ENCODE data around the gene PFDN6. TPM values are rescaled to one million over a fixed set of nuclear protein-coding genes. Genes with fewer than 3 reads are reported as not detected.
A peak's percentile ranks its signal among the peaks of the same experiment; 100 is the strongest.

Gene PFDN6
- total RNA-seq, 1 donor from 2014 or later, result 38.6 TPM

DNA sequence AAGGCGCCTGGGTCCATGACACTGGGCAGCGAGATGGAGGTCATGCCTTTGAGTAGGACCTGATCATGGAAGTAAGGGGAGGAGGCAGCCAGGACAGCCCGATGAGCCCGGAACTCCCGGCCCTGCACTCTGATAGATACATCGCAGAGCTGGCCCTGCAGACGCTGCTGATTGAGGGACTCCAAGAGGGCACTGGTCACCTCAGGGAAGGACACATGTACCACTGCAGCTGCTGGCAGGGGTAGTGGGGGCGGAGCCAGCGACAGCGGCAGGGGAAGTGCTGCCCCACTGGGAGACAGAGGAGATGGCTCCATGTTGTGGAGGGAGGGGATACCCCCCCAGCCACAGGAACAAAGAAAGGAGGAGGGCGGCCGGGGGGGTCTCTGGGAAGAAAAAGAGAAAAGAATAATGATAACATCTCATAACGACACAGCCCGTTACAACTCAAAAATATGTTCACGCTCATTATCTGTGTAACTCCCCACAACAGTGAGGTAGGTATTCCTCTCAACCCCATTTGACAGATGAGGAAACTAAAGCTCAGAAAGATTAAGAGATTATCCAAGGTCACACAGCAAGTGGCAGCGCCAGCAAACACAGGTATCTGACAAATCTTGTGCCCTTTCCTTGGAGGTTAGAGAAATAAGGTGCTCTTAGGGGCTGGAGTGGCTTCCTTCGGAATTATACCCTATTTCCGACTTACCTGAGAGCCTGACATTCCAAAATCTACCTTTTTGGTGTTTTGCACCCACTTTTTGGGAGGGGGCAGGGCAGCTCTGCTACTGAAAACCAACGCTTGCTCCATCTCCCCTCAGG, 27.4 kb downstream of the PFDN6 start:
- DNase-seq (ENCODE audit: low spot score), result no peak

DNA sequence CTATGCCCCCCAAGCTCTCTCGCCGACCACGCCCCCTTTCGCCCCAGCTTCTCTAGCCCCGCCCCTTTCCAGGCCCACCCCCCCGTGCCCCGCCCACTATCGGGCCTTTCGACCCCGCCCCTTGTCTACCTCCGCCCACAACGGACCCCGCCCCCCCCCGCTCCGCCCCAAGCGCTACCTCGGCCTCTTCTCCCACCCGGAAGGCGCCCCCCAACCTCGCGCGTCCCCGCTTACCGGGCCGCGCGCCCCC, 27.9 kb downstream of the PFDN6 start:
- DNase-seq (ENCODE audit: low spot score), result peak; percentile 30

GRCh38 chr6:33317669-33318425, 28.4 kb downstream of the PFDN6 start, which contains the start of gene ZBTB22:
TSS of gene ZBTB22 (minus strand) at chr6:33317744. CDS start at chr6:33316916, 828 bp downstream.
- peak; percentile 99 for DNase-seq (ENCODE audit: low spot score)

GRCh38 chr6:33318426-33319073, 29.1 kb downstream of the PFDN6 start:
- DNase-seq (ENCODE audit: low spot score), result no peak

DNA sequence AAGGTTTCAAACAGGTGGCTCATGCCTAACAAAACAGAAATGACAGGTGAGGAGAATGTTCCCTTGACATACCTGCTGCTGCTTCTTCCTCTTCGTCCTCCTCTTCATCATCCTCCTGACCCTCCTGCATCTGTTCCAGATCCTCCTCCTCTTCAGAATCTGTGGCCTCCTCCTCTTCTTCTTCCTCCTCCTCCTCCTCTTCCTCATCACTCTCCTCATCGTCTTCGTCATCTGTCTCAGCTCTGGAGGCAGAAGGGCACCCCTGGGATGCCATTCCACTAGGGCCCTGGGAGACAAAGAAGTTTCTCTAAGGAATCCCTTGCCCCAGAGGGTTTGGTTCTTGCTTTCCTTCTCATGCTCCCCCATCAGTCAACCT, 30.5 kb downstream of the PFDN6 start:
- DNase-seq (ENCODE audit: low spot score), result no peak

- DNase-seq (ENCODE audit: low spot score), result no peak
These were observed 31.1 kb downstream of the PFDN6 start for GRCh38 chr6:33320315-33321181.

DNA sequence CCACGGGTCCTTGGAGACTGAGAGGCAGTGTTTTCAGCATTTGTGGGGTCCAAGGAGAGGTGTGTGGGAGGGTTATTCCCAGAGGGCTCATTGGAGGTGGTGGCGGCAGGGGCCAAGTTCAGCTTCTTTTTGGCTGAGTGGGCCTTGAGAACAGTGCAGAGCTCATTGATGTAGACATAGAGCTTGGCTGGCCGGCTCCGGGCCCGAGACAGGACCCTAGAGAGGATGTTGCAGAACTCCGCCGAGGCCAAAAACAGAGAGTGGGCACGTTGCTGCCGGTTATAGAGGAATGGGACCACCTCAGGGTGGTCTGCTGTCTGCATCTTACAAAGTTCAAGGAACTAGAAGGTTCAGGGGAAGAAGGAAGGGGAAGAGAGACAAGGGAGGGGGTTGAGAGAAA, 31.8 kb downstream of the PFDN6 start:
- DNase-seq (ENCODE audit: low spot score), result no peak

- no peak for DNase-seq (ENCODE audit: low spot score)
These were observed 34.2 kb downstream of the PFDN6 start for GRCh38 chr6:33323623-33323948.

DNA sequence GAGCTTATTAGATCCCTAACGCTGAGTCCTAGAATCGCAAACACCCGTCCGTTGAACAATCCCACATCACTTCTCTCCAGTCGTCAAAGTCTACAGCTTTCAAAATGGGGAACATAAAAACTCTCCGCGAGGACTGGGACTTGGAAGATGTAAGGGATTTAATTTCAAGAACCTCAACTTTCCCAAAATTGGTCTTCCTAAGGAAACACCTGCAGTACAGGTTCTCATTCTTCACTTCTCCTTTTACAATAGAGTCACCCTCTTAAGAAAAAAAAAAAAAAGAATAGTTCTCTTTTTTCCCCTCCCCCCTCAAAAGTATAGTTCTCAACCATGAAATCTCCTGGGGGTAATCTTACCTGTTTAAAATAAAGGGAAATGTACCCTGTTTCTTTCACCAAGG, 34.7 kb downstream of the PFDN6 start:
- no peak for DNase-seq (ENCODE audit: low spot score)

DNA sequence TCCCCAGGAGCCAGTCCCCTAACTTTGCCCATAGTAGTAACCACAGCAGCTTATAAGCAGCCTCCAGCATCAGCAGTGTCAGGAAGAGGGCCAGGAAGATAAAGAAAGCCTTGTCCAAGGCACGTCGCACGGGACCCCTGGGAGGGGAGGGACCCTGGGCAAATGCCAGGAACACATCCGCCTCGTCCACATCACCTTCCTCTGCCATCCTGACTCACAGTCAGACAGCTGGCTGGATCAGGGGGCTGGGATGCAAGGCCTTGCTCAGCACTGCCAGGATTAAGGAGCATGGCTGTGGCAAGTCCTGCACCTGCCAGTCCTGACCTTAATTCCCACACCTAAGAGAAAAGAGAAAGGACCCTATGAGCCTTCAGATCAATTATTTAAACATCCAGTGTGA, 39.7 kb downstream of the PFDN6 start:
- DNase-seq (ENCODE audit: low spot score), result no peak

DNA sequence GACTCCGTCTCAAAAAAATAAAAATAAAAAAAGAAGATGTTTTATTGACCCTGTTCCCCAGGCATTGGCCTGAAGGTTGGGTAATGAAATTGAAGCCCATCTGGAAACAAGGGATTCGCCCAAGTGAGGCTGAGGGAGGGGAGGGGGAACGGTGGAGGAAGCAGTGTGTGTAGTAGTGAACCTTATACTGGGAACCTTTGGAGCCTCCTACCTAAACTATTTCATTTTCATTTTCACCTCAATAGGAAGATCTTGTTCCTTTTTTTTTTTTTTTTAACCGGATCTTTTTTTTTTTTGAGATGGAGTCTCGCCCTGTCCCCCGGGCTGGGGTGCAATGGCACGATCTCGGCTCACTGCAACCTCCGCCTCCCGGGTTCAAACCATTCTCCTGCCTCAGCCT, 41.3 kb downstream of the PFDN6 start:
- no peak for DNase-seq (ENCODE audit: low spot score)

- DNase-seq (ENCODE audit: low spot score), result no peak
These were observed 44.3 kb downstream of the PFDN6 start for GRCh38 chr6:33333666-33334065.

DNA sequence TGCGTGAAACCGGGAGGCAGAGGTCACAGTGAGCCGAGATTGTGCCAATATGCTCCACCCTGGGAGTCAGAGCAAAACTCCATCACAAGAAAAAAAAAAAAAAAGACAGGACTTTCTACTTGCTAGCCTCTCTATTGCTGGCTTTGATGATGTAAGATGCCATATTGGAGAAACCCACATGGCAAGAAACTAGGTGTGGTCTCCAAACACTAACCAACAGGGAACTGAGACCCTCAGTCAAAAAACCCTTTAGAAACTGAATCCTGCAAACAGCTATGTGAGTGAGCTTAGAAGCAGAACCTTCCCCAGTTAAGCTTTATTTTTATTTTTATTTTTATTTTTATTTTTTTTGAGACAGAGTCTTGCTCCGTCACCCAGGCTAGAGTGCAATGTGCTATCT, 46.5 kb downstream of the PFDN6 start:
- DNase-seq (ENCODE audit: low spot score), result no peak

DNA sequence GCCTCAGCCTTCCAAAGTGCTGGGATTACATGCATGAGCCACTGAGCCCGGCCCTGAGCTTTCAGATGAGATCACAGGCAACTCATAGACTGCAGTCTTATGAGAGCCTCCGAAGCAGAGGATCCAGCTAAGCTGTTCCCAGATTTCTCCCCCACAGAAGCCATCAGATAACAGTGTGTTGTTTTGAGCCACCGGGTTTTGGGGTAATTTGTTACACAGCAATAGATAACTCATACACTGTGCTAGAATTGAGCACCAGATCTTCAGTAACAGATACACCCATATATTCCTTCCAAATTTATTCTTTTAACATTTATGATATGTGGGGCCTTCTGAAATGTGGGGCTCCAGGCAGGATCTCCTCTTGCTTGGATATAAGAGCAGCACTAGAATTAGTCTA, 47.1 kb downstream of the PFDN6 start:
- DNase-seq (ENCODE audit: low spot score), result no peak

DNA sequence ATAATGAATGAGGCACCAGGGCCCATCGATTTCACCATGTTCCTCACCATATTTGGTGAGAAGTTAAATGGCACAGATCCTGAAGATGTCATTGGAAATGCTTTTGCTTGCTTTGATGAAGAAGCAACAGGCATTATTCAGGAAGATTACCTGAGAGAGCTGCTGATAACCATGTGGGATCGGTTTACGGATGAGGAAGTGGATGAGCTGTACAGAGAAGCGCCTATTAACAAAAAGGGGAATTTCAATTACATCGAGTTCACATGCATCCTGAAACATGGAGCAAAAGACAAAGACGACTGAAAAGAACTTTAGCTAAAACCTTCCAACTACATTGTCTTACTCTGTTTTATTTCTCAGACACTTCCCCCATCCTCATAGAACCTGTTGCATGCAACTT, 49.8 kb downstream of the PFDN6 start:
- DNase-seq (ENCODE audit: low spot score), result no peak

Other genes starting within 250 kb of the PFDN6 start
- gene HLA-DPA1, start 216.0 kb upstream of the PFDN6 start, total RNA-seq, result 185 TPM
- gene HLA-DPB1, start 213.6 kb upstream of the PFDN6 start, total RNA-seq, result 174 TPM
- 0.66 TPM for gene COL11A2, start 97.1 kb upstream of the PFDN6 start, total RNA-seq
- gene RXRB, start 88.9 kb upstream of the PFDN6 start, total RNA-seq, result 56.8 TPM
- 120 TPM for gene SLC39A7, start 88.7 kb upstream of the PFDN6 start, total RNA-seq
- 13.6 TPM for gene HSD17B8, start 84.9 kb upstream of the PFDN6 start, total RNA-seq
- 50.9 TPM for gene RING1, start 81.1 kb upstream of the PFDN6 start, total RNA-seq
- gene VPS52, start 17.7 kb upstream of the PFDN6 start, total RNA-seq, result 62.5 TPM
- 1,438 TPM for gene RPS18, start 17.5 kb upstream of the PFDN6 start, total RNA-seq
- 25.4 TPM for gene B3GALT4, start 12.5 kb upstream of the PFDN6 start, total RNA-seq
- 37.7 TPM for gene WDR46, start 362 bp upstream of the PFDN6 start, total RNA-seq
- gene RGL2, start 9.3 kb downstream of the PFDN6 start, total RNA-seq, result 158 TPM
- gene TAPBP, start 24.5 kb downstream of the PFDN6 start, total RNA-seq, result 200 TPM
- 26.5 TPM for gene ZBTB22, start 28.1 kb downstream of the PFDN6 start, total RNA-seq
- gene DAXX, start 33.4 kb downstream of the PFDN6 start, total RNA-seq, result 33.9 TPM
- gene KIFC1, start 102.2 kb downstream of the PFDN6 start, total RNA-seq, result 2.1 TPM
- gene PHF1, start 121.4 kb downstream of the PFDN6 start, total RNA-seq, result 82.3 TPM
- 238 TPM for gene CUTA, start 128.5 kb downstream of the PFDN6 start, total RNA-seq
- 31.0 TPM for gene SYNGAP1, start 130.5 kb downstream of the PFDN6 start, total RNA-seq
- gene ZBTB9, start 165.0 kb downstream of the PFDN6 start, total RNA-seq, result 8.0 TPM